ENCODE measurements around the gene UBA7.

DNA sequence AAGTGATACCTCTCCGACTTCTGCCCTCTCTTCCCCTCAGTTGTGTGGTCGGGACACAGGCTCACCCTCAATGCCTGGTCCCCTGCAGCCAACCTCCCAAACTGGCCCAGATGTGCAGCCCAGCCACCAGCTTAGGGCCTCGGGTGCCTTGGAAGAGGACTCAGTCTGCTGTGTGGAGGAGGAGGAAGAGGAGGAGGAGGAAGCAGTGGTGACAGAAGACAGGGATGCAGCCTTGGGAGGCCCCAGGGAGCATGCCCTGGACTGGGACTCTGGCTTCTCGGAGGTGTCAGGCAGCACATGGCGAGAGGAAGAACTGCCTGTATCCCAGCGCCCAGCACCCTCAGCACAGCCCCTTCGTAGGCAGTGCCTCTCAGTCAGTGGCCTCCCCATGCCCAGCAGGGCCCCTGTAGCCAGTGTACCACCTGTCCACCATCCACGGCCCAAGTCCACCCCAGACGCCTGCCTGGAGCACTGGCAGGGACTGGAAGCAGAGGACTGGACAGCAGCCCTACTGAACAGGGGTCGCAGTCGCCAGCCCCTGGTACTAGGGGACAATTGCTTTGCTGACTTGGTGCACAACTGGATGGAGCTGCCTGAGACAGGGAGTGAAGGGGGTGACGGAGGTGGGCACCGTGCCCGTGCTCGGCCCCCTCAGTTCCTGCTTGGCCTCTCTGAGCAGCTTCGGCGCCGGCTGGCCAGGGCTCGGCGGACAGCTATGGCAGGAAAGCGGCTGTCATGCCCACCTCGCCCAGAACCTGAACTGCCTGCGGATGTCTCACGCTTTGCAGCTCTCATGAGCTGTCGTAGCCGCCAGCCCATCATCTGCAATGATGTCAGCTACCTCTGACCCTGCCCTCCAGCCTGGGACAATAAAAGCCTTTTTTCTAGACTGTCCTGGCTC, 9.4 kb downstream of the UBA7 start:
- TF ChIP-seq YY1 (IDR thresholded peaks at IDR 0.05; ENCODE audit: low read depth) (no peak), CEBPB (IDR thresholded peaks at IDR 0.05) (no peak), TEAD4 (IDR thresholded peaks at IDR 0.05) (no peak), CREB1 (IDR thresholded peaks at IDR 0.05; ENCODE audit: low read depth) (no peak), TAF1 (IDR thresholded peaks at IDR 0.05; ENCODE audit: low read depth) (no peak), REST (IDR thresholded peaks at IDR 0.05; ENCODE audit: low read depth) (no peak), RAD21 (IDR thresholded peaks at IDR 0.05; ENCODE audit: low read depth) (no peak), EP300 (IDR thresholded peaks at IDR 0.05; ENCODE audit: borderline replicate concordance) (no peak), MAX (IDR thresholded peaks at IDR 0.05) (no peak), TCF12 (IDR thresholded peaks at IDR 0.05; ENCODE audit: low read depth) (no peak)

Data from Ishikawa (cell line).